ENCODE results near the gene PPP3CA.
"Not testable (repeated sequence)": the region's sequence is repeated elsewhere in the genome, so short reads cannot be mapped to it uniquely, and the experiment has no call there.

The PPP3CA gene

GRCh38 chr4:101251261-101251660 is 96.1 kb downstream of the PPP3CA start:
- no peak for ATAC-seq

GRCh38 chr4:101244349-101244748 is 103.0 kb downstream of the PPP3CA start:
- no peak for ATAC-seq

- no peak for ATAC-seq
Measured at GRCh38 chr4:101242441-101242840, 104.9 kb downstream of the PPP3CA start.

- no peak for ATAC-seq
Measured at GRCh38 chr4:101240099-101240498, 107.2 kb downstream of the PPP3CA start.

GRCh38 chr4:101239665-101240064 is 107.7 kb downstream of the PPP3CA start:
- ATAC-seq: no peak

DNA sequence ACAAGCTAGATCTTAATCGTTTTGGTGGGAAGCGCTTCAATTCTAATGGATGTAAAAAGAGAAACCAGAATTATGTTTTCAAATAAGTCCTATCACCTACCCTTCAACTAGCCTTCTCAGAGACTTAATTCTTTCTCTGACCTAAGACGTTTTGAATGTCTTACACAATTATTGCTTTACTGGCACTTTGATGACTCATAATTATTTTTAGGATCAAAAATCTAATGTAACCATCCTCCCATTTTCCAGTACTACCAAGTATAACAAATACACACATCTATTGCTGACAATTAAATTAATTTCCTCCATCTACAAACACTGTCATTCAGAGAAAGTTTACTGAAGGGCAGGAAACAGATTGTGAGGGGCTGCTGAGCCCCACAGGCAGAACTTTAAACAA is 108.6 kb downstream of the PPP3CA start:
- no peak for ATAC-seq

- no peak for ATAC-seq
Measured at GRCh38 chr4:101237773-101238172, 109.6 kb downstream of the PPP3CA start.

- no peak for ATAC-seq
Measured at GRCh38 chr4:101236097-101236496, 111.2 kb downstream of the PPP3CA start.

GRCh38 chr4:101234141-101234540 is 113.2 kb downstream of the PPP3CA start:
- ATAC-seq: not testable (repeated sequence)

- ATAC-seq: peak; percentile 86 to 91
Measured at GRCh38 chr4:101232074-101232776, 115.1 kb downstream of the PPP3CA start.

DNA sequence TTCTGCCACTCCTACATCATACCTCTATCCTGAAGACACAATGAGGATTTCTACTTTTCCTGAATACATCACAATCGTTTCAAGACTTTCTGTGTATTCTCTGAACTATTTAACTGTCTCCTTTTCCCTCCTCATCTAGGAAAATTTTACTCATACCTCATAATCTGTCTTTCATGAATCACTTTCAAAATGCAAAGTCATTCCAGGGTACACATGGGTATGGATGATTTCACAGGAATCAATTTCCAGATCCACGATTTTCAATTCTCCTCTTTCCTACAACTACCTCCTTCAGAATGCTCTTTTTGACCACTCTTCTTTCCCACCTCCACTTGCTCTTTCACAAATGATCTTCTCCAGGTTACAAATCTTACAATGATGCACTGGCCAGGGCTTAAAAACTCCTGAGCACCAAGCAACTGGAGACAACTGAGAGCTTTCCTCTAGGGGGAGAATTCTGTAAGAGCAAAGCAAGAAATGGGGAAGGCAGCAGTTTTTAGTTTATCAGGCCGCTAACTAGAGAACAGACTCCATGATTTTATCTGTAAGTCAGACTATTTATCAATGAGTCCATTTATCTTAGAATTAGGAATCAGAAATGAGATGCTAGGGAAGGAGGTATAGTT is 116.4 kb downstream of the PPP3CA start:
- ATAC-seq: no peak

DNA sequence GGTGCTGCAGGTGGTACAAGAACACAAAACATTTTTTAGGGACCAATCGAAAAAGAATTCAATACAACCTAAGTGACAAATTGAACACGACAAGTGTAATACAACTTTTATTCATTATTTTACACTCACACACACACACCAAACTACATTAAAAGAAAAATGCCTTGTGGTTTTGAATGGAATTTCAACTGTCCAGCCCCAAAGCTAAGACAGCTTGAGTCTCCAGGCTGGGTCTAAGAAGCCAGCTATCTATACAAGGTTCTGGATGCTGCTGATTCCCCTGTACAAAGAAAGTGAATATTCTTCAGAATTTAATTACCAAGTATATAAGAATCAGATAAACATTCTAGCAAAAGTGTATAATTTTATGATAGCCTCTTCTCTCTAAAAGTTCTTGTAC is 118.2 kb downstream of the PPP3CA start:
- no peak for ATAC-seq

DNA sequence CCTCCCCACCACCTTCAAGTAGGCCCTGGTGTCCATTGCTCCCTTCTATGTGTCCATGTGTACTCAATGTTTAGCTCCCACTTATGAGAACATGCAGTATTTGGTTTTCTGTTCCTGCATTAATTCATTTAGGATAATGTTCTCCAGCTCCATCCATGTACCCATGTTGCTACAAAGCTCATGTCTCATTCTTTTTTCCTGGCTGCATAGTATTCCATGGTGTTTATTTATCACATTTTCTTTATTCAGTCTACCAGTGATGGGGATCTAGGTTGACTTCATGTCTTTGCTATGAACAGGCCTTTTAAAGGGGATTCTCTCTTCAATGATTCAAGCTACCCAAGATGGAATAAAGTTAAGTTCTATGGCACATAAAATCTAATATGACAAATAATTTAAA is 119.6 kb downstream of the PPP3CA start:
- ATAC-seq: no peak

GRCh38 chr4:101224358-101225218 is 122.7 kb downstream of the PPP3CA start:
- ATAC-seq: no peak

- ATAC-seq: no peak
Measured at GRCh38 chr4:101222156-101222845, 125.0 kb downstream of the PPP3CA start.

GRCh38 chr4:101221294-101221693 is 126.0 kb downstream of the PPP3CA start:
- ATAC-seq: no peak

GRCh38 chr4:101218894-101219293 is 128.4 kb downstream of the PPP3CA start:
- no peak for ATAC-seq

DNA sequence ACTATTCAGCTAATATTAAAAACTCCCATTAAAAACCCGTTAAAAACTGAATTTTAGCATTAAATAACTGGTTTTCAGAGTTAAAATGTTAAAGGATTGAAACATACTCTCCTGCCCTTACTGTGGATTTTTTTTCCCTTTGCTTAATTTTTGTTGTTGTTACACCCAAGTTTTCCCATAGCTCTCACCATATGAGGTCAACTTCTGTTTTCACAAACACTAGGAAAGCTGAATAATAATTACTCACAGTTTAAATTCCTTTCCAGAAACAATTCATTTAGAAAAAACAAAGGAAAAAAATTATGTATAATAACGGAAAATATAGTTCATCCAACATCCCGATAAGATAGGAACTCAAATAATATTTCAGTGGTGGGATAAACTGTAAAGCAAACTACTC is 129.0 kb downstream of the PPP3CA start:
- no peak for ATAC-seq

- ATAC-seq: no peak
Measured at GRCh38 chr4:101217353-101218031, 129.8 kb downstream of the PPP3CA start.

- no peak for ATAC-seq
Measured at GRCh38 chr4:101211146-101211553, 136.2 kb downstream of the PPP3CA start.

DNA sequence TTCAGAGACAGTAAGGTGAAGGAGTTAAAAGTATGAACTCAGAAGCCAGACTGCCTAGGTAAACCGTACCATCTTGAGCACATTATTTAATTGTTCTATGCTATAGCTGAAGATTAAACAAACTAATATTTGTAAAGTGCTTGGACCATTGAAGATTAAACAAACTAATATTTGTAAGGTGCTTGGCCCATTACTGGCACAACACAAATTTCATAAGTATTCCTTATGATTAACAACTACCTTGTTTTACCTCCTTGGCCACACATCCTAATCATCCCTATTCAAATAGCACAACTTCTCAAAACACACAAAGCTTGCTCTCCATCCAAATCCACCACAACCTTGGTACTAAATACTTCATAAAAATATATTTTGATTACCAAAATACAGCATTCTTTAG is 137.0 kb downstream of the PPP3CA start:
- no peak for ATAC-seq

GRCh38 chr4:101208171-101208570 is 139.2 kb downstream of the PPP3CA start:
- no peak for ATAC-seq

Data from activated CD4-positive, CD25-positive, alpha-beta regulatory T cell treated with anti-CD3 and anti-CD28 coated beads, Interleukin-2, amount 50 U/mL, for 24 hours (primary cell).